NCI-H2081 treated with DMSO at 0.1 percent for 48 hours (cell line): Measurements from ENCODE around the gene C11orf68.

ENCODE experiments used
- DNase-seq: peaks from one replicate; lab custom pipeline; 2025; lab: John Stamatoyannopoulos, UW

C11orf68 gene

GRCh38 chr11:65890324-65891218, 28.3 kb downstream of the C11orf68 start, which contains the start of gene CCDC85B:
CCDC85B (plus strand) TSS chr11:65890673; CDS start chr11:65890784, 111 bp downstream.
- DNase-seq, result peak; percentile 81

GRCh38 chr11:65888163-65888814, 30.6 kb downstream of the C11orf68 start, which contains the start of gene FIBP:
FIBP (minus strand) TSS chr11:65888471; CDS start chr11:65888418, 53 bp downstream.
- DNase-seq, result peak; percentile 73

- DNase-seq, result no peak
Measured at GRCh38 chr11:65887723-65888162, 31.1 kb downstream of the C11orf68 start.

- no peak for DNase-seq
Measured at GRCh38 chr11:65886826-65887722, 31.8 kb downstream of the C11orf68 start.

- no peak for DNase-seq
Measured at GRCh38 chr11:65885808-65886536, 32.9 kb downstream of the C11orf68 start.

- no peak for DNase-seq
Measured at GRCh38 chr11:65885231-65885630, 33.6 kb downstream of the C11orf68 start.

- DNase-seq, result no peak
Measured at GRCh38 chr11:65884716-65885092, 34.2 kb downstream of the C11orf68 start.

- no peak for DNase-seq
Measured at GRCh38 chr11:65883786-65884715, 34.8 kb downstream of the C11orf68 start.

GRCh38 chr11:65883058-65883761, 35.7 kb downstream of the C11orf68 start:
- DNase-seq, result no peak

GRCh38 chr11:65882120-65883057, 36.5 kb downstream of the C11orf68 start:
- no peak for DNase-seq

GRCh38 chr11:65880844-65881421, 37.9 kb downstream of the C11orf68 start:
- no peak for DNase-seq

GRCh38 chr11:65880027-65880426, 38.8 kb downstream of the C11orf68 start:
- no peak for DNase-seq

- DNase-seq, result no peak
Measured at GRCh38 chr11:65879617-65880016, 39.2 kb downstream of the C11orf68 start, which contains the start of gene CTSW. CTSW (plus strand) TSS chr11:65879837; CDS start chr11:65879855, 18 bp downstream.

- peak; percentile 31 for DNase-seq
Measured at GRCh38 chr11:65873318-65874156, 45.3 kb downstream of the C11orf68 start.

- DNase-seq, result no peak
Measured at GRCh38 chr11:65872586-65873317, 46.1 kb downstream of the C11orf68 start, which contains the start of gene EFEMP2. EFEMP2 (minus strand) TSS chr11:65872800; CDS start chr11:65872354, 446 bp downstream.
